ENCODE results near the gene NCF2.

NCF2 gene

DNA sequence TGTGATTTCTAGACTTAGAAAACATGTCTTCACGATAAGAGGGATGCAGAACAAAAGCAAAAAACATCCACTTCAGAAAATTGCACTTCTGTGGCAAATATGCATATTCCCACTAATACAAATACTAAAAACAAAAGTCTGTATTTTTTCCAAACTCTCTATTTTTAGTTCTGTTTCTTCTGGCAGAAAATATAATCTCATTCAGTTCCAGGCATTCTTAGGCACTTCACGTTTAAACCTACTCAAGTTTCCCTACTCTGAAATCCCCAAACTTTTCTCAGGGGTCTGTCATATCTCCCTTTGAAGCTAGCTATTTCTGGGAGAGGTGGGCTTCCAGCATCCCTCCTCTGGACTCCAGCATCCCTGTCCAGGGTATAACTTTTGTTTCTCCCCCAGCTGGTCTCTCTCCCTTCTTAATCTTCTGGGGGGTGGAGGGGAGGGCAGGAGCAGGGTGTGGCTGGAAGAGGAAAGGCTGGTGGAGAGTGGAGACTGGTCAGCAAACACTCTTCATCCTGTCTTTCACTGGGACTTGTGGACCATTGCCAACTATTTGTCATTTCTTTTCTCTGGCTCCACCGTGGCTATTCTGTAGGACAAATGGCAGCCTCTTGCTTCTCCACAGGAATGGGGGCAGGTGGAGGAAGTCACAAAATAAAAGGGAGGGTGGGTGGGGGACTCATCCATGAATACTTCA, 19.6 kb upstream of the NCF2 start:
- DNase-seq = no peak

GRCh38 chr1:183609313-183609712, 19.1 kb upstream of the NCF2 start:
- no peak for DNase-seq

GRCh38 chr1:183607322-183607980, 17.2 kb upstream of the NCF2 start:
- no peak for DNase-seq

- DNase-seq = no peak
Observed at GRCh38 chr1:183605904-183606303, 15.6 kb upstream of the NCF2 start.

GRCh38 chr1:183604815-183605214, 14.6 kb upstream of the NCF2 start:
- no peak for DNase-seq

GRCh38 chr1:183604038-183604808, 14.0 kb upstream of the NCF2 start:
- no peak for DNase-seq

- DNase-seq = no peak
Observed at GRCh38 chr1:183602510-183602909, 12.3 kb upstream of the NCF2 start.

DNA sequence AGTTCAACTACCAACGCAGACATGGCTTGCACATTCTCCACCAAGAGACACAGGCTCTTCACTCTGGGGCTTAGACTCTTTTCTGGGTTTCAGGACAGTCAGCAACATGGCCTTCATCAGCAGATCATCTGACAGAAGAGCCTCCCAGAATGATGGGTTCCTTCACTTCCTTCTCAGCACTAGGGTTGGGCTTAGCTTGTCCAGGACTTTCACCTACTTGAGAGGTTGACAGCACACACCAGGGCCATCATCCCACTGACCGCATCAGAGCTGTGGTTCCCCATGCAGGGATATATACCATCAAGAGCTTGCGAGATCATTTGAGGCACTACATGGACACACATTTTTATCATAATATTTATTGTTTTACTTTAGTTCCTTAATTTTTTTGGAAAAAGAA, 10.4 kb upstream of the NCF2 start:
- DNase-seq = no peak

DNA sequence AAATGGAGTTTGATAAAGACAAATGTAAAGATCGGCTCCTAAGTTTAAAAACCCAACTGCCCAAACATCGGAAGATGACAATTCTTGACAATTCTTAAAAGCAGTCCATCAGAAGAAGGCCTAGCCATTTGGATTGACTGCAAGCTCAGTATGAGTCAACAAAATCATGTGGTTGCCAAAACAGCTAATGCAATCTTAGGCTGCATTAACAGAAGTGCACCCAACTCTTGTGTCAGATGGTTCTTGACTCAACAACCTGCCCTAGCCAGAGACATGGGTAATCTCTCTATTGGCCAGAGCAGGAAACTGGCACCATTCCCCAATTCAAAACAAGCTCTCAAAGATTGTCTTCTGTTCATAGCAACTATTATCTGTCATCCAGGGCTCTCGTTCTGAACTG, 9.9 kb upstream of the NCF2 start:
- DNase-seq = no peak

- no peak for DNase-seq
Observed at GRCh38 chr1:183598386-183598785, 8.1 kb upstream of the NCF2 start.

DNA sequence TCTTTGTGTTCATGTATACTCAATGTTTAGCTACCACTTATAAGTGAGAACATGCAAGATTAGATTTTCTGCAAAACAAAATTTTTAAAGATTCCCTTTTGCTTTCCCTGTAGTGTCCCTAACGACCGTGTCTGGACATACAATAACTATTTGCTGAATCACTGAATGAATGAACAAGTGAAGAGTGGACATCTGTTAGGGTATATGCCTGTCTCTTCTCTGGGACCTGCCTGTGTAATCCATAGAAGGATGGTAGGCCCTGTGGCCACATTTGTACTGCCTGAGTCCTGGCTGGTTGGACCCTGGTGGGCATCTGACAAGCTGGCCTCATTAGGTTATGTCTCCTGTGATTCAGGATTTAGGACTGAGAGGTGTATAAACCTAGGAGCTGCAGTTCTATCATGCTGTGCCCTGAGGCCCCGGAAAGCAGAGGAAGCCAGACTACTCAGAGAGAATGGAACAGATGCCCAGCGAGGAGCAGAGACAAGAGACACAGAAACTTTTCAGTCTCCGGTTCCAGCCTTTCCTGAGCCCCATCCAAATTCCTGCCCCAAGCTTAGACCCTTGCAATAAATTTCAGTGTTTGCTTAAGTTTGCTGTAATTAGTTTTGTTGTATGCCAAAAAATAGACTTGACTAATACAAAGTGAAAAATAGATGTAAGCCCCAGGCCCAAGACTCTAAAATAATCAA, 7.5 kb upstream of the NCF2 start:
- no peak for DNase-seq

GRCh38 chr1:183596500-183596899, 6.2 kb upstream of the NCF2 start:
- DNase-seq = no peak

DNA sequence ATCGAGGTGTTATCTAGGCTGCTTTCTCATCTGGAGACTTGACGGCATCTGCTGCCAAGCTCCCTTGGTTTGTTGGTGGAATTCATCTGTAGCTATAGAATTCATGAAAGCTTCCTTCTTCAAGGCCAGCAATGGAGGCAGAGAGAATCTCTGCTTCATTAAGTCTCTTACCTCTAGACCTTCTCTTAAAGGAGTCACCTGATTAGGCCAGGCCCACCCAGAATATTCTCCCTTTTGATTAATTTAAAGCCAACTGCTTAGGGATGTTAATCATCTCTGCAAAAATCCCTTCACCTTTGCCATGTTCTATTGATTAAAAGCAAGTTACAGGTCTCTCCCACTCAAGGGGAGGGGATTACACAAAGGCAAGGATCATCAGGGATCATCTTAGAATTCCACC, 5.3 kb upstream of the NCF2 start:
- DNase-seq = no peak

- no peak for DNase-seq
Observed at GRCh38 chr1:183593356-183593755, 3.1 kb upstream of the NCF2 start.

DNA sequence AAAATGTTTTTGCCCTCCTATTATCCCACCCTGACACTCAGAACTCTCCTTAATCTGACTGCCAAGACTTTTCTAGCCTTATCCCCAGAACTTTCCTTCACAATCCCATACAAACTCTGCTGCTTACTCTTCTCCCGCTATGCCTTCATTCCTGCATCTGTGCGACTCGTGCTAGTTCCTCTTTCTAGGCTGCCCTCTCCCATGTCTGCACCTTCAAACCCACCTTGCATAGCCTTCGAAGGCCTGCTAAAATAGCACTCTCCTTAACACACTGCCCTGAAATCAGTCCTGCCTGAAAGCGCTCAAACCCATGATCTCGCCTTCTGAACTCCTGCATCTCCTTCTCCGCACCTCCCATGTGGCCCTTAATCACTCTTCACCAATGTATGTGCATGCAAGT, 2.5 kb upstream of the NCF2 start:
- no peak for DNase-seq

- DNase-seq = no peak
Observed at GRCh38 chr1:183589874-183590243, 400 bp downstream of the NCF2 start.

DNA sequence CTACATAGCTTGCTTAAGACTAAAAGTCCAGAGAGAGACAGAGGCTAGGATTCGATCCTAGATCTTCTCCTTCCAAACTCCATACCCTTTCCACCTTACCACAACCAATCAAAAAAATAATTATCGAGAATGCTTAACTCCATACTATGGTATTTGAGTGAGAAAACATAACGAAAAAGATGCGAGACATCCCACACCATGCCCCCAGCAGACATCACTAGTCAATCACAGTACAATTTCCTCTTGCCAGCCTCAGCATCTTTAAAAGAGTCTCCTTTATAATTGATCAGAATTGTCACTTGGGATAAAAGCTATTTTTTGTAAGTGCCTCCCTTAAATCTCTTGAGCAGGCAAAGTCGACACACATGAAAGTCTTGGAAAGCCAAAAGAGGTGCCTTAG, 875 bp downstream of the NCF2 start:
- no peak for DNase-seq

GRCh38 chr1:183588827-183589226, 1.4 kb downstream of the NCF2 start:
- no peak for DNase-seq

GRCh38 chr1:183586926-183587325, 3.3 kb downstream of the NCF2 start:
- DNase-seq = no peak

DNA sequence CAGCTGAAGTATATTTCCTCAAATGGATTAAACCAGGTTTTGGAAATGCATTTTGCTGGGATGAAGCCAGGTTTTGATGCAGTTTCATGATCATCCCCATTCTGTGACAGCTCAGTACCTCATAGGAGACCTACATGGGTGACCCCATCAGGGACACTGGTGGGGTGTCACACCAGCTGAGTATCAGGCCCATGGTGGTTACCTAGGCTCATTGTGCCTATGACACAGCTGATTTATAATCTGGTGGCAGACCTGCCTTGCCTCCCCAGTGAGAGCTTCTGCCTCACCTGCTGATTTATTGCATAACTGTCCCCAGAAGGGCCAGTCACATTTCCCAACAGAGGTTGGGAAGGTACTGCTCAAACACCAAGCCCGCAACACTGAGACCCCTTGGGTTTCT, 3.8 kb downstream of the NCF2 start:
- DNase-seq = no peak

- no peak for DNase-seq
Observed at GRCh38 chr1:183585038-183585437, 5.2 kb downstream of the NCF2 start.

GRCh38 chr1:183584147-183584546, 6.1 kb downstream of the NCF2 start:
- no peak for DNase-seq

DNA sequence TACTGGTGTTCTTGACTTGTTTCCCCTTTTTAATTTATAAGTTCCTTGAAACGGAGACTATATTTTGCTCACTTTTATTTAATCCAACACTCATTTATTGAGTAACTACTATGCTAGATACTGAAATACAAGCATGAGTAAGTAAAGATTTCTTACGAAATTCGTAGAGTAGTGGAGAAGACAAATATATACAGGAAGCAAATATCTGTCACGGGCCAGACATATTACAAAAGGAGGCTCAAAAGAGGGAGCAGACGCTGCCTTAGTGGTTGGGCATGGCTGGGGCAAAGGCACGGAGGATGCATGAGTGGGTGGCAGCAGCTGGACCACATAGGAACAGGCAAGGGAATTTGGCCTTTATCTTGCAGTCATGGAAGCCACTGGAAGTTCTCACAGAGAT, 6.8 kb downstream of the NCF2 start:
- no peak for DNase-seq
